OCI-LY7 (cell line): ENCODE results near the gene FOXJ2.

Experiments
- EZH2phosphoT487 ChIP-seq: fragments of 200-600 bp; sonication (generic); IDR thresholded peaks from 2 replicates; pipeline ENCODE4 v1.6.1; 2018; ENCODE audit warnings: low read depth, borderline replicate concordance, mild to moderate bottlenecking, mixed run types, antibody characterized with exemption, low read length, moderate library complexity, mixed read lengths
- TF ChIP-seq, protein P1 (sequence below): fragments of 200-600 bp; sonication (generic); conservative IDR thresholded peaks from 2 replicates; pipeline ENCODE4 v1.5.1; 2014; ENCODE audit warnings: mild to moderate bottlenecking, antibody characterized with exemption, low read length, moderate library complexity, mixed read lengths

DNA sequence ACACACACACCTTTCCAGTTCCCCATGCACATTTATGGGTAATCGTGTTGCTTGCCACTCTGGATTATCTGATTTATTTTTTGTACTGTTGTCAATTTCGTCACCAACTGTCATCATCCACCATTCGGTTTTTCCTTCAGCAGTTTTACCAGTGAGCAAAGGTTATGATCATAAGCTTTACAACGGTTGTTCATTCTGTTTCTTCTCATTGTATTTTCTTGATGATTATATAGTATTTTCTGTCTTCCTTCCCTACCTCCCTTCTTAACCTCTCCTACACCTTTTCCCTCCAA is 50.2 kb downstream of the FOXJ2 start:
- TF ChIP-seq, protein P1, sequence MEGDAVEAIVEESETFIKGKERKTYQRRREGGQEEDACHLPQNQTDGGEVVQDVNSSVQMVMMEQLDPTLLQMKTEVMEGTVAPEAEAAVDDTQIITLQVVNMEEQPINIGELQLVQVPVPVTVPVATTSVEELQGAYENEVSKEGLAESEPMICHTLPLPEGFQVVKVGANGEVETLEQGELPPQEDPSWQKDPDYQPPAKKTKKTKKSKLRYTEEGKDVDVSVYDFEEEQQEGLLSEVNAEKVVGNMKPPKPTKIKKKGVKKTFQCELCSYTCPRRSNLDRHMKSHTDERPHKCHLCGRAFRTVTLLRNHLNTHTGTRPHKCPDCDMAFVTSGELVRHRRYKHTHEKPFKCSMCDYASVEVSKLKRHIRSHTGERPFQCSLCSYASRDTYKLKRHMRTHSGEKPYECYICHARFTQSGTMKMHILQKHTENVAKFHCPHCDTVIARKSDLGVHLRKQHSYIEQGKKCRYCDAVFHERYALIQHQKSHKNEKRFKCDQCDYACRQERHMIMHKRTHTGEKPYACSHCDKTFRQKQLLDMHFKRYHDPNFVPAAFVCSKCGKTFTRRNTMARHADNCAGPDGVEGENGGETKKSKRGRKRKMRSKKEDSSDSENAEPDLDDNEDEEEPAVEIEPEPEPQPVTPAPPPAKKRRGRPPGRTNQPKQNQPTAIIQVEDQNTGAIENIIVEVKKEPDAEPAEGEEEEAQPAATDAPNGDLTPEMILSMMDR = no peak
- no peak for TF ChIP-seq EZH2phosphoT487
